Endothelial cell (in vitro differentiated cells): Measurements from ENCODE around the gene CD58. TPM values are rescaled to one million over a fixed set of nuclear protein-coding genes. Genes with fewer than 3 reads are reported as not detected.

ENCODE experiments used
- DNase-seq: peaks from one replicate; pipeline ENCODE4 v3.0.0; 2021; ENCODE audit warnings: low spot score
- H3K27ac Mint-ChIP-seq: one replicate; pipeline ENCODE4 v1.8.0; 2021; ENCODE audit warnings: mixed read lengths, inconsistent platforms; ENCODE audit not compliant: unreplicated experiment
- H3K27me3 Mint-ChIP-seq: one replicate; pipeline ENCODE4 v1.8.0; 2021; ENCODE audit warnings: mild to moderate bottlenecking, moderate library complexity, mixed read lengths, inconsistent platforms; ENCODE audit not compliant: unreplicated experiment
- H3K36me3 Mint-ChIP-seq: one replicate; pipeline ENCODE4 v1.8.0; 2021; ENCODE audit warnings: mild to moderate bottlenecking, low read depth, mixed read lengths, inconsistent platforms; ENCODE audit not compliant: unreplicated experiment
- H3K4me1 Mint-ChIP-seq: one replicate; pipeline ENCODE4 v1.8.0; 2021; ENCODE audit warnings: mild to moderate bottlenecking, mixed read lengths, inconsistent platforms; ENCODE audit not compliant: unreplicated experiment
- H3K4me3 Mint-ChIP-seq: one replicate; pipeline ENCODE4 v1.8.0; 2021; ENCODE audit warnings: mild to moderate bottlenecking, mixed read lengths, inconsistent platforms; ENCODE audit not compliant: unreplicated experiment
- H3K9me3 Mint-ChIP-seq: one replicate; pipeline ENCODE4 v1.8.0; 2021; ENCODE audit warnings: mixed read lengths, inconsistent platforms; ENCODE audit not compliant: unreplicated experiment
- CTCF ChIP-seq: fragments of 200-600 bp; sonication (generic); IDR thresholded peaks from one replicate; pipeline ENCODE4 v1.5.0; 2021; ENCODE audit warnings: antibody characterized with exemption; ENCODE audit not compliant: unreplicated experiment
- total RNA-seq: library from RNA; stranded (reverse); fragmentation: NEBNext Ultra II Directional; extraction: Animal tissue kit (Norgen Biotek cat#: 25700); gene quantifications from one replicate; pipeline ENCODE4 v1.2.1, GENCODE V29; 2021; ENCODE audit not compliant: unreplicated experiment

CD58 gene
- total RNA-seq, 1 donor from 2014 or later: 9.0 TPM

DNA sequence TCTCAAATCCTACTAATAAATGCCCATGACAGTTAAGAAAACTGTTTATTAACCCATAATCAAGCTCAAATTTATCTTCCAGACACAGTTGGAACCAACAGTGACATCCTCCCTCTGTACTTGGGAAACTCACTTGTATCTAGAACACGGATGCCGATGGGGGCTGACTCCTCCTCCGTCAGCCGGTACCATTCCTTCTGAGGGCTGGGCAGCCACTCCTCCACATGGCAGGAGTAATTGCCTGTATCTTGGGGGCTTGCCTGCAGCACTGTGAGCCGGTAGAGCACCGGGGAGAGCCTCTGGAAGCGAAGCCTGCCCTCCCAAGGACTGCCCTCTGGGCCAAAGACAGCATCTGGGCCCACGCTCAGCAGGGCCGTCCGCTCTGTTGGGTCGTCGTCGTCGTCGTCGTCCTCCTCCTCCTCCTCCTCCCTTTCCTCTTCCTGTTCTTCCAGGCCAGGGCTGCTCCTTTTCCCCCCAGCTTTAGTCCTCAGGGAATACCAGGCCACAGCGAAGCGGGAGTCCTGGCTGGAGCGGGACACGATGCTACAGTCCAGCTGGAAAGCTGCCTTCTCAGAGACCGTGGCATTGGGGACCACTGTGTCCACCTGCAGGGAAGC lies 8.5 kb upstream of the CD58 start:
- no peak for TF ChIP-seq CTCF
- DNase-seq: no peak
- H3K4me3 Mint-ChIP-seq: no peak overlapping the region

GRCh38 chr1:116578581-116578980 lies 7.8 kb upstream of the CD58 start:
- Mint-ChIP-seq H3K36me3 (peaks cover 4% of the 10 kb centered on the region), H3K4me3 (no peak overlapping the region), H3K27me3 (peaks cover 2% of the 10 kb centered on the region), H3K4me1 (no peaks in the 10 kb centered on the region), H3K27ac (no peak overlapping the region), H3K9me3 (no peaks in the 10 kb centered on the region)
- no peak for TF ChIP-seq CTCF
- no peak for DNase-seq

More for the DNA sequence above, 8.5 kb upstream of the CD58 start:
- Mint-ChIP-seq H3K27me3 (peaks cover 2% of the 10 kb centered on the region), H3K4me1 (no peaks in the 10 kb centered on the region), H3K9me3 (no peaks in the 10 kb centered on the region), H3K36me3 (peaks cover 4% of the 10 kb centered on the region), H3K27ac (no peak overlapping the region)

DNA sequence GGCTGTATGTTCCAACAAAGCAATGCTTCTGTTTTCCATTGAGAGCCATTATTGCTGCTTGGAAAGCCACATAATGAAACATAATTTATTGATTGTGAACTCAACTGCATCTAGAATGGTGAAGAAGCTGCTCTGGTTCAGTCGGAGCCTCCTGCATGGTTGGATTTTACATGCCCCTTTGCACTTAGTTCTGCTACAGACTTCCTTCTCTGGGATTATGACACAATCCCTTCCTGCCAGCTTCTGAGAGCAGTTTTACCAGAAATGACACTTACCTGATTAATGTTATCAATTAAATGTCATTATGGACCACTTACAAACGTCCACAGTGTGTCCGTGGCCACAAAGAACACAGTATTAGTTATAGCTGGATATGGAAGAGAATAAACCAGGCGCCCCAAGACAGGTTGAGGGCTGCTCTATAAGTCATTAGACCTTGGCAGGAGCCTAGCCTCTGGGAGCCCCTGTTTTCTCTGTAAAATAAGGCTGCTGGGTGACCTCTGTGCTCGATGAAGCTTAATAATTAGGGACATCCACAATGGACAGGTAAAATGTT lies 7.0 kb upstream of the CD58 start:
- peaks cover 4% of the 10 kb centered on the region for H3K36me3 Mint-ChIP-seq
- no peak overlapping the region for H3K27ac Mint-ChIP-seq
- H3K27me3 Mint-ChIP-seq: peaks cover 2% of the 10 kb centered on the region
- no peaks in the 10 kb centered on the region for H3K4me1 Mint-ChIP-seq
- TF ChIP-seq CTCF: no peak
- H3K9me3 Mint-ChIP-seq: no peaks in the 10 kb centered on the region
- H3K4me3 Mint-ChIP-seq: no peak overlapping the region
- DNase-seq: no peak

GRCh38 chr1:116574581-116575291 lies 3.9 kb upstream of the CD58 start:
- Mint-ChIP-seq H3K27me3 (peaks cover 6% of the 10 kb centered on the region), H3K4me3 (no peak overlapping the region), H3K27ac (no peak overlapping the region), H3K9me3 (no peaks in the 10 kb centered on the region), H3K36me3 (peaks cover 4% of the 10 kb centered on the region), H3K4me1 (peaks cover 9% of the 10 kb centered on the region)
- peak; percentile 68 for TF ChIP-seq CTCF
- peak; percentile 61 for DNase-seq
